NCI-H1436 treated with DMSO at 0.1 percent for 48 hours (cell line): ENCODE measurements around the gene JOSD1.

ENCODE experiments used
- DNase-seq: peaks from one replicate; lab custom pipeline; 2025; lab: John Stamatoyannopoulos, UW

The JOSD1 gene

DNA sequence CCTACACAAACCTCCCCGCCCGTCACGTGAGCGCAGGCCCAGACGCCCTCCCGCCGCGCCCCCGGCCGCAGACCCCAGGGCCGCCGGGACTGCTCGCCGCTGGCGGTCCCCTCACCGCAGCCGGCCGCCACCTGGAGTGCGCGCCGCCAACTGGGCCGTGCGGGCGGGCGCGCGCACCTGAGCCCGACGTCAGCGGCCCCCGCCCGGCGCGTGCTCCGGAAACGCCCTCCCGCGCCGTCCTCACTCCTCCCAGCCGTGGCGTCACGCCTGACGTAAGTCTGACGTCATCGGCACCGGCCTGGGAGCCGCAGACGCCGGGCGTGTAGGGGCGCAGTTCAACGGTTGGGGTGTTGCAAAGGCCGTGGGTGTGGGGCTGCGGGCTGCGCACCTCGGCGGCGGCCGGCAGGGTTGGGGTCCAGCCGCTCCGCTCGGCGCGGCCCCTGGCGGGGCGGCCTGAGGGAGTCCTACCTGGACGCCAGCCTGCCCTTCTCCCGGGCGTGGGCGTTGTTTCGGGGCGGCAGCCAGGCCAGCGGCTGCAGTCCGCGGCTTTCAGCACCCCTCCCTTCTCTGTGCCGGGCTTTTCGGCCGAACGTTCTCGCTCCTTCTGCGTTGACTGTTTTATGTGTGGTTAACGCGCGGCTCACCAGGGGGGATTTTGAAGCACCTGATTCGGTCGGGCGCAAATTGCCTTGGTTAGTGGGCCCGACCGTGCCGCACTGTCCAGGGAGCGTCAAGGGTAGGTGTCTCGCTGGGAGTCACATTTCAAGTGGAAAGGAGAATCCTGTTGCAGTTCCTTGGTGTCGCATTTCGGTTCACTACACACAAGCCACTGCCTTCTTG, at the start of gene JOSD1:
Gene JOSD1, minus strand, starts transcription at position 155 of the 840 bp plus-strand sequence. CDS start 956 bp downstream, outside the sequence.
- peak; percentile 39 for DNase-seq

DNA sequence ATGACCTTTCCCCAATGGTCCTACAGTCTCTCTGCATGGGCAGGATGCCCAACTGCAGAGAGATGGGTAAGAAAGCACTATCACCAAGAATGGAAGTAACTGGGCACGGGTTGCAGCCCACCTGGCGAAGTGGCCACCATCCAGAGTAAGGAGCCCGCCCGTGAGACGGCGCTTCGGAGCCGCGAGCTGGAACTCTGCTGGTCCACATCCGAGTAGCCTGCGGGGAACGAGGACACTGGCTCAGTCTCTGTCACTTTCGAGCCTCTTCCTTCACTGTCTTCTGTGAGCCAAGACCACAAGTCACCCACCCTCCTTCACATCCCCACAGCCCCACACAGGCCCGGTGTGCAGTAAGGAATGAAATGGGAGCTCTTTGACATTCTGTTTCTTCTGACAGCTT, 49.4 kb upstream of the JOSD1 start:
- DNase-seq = no peak

DNA sequence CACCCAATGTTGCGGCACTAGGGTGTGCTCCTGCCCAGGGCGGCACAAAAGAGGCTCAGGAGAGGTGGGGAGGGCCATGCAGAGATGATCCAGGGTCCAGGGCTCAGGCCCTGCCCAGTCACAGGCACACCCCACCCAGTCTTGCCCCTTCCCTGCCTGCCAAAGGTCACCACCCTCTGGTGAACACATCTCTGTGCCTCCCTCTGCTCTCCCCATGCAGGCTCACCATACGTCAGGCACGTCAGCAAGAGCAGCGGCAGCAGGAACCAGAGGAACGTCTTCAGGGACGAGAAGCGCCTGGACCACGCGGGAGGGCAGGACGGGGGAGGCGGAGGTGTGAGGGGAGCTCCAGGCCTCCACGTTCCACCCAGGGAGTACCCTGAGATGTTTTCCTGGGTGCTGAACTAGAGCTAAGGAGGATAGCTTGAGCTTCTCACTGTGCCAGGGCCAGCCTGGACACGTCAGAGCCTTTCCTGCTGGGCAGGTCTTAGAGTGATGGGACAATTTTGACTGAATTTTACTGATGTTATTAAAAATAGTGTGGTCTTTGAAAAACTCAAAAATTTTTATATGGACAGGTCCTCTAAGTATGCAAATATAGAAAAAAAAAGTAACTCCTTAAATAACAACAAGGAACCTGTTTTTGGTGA, 47.9 kb upstream of the JOSD1 start:
- no peak for DNase-seq

DNA sequence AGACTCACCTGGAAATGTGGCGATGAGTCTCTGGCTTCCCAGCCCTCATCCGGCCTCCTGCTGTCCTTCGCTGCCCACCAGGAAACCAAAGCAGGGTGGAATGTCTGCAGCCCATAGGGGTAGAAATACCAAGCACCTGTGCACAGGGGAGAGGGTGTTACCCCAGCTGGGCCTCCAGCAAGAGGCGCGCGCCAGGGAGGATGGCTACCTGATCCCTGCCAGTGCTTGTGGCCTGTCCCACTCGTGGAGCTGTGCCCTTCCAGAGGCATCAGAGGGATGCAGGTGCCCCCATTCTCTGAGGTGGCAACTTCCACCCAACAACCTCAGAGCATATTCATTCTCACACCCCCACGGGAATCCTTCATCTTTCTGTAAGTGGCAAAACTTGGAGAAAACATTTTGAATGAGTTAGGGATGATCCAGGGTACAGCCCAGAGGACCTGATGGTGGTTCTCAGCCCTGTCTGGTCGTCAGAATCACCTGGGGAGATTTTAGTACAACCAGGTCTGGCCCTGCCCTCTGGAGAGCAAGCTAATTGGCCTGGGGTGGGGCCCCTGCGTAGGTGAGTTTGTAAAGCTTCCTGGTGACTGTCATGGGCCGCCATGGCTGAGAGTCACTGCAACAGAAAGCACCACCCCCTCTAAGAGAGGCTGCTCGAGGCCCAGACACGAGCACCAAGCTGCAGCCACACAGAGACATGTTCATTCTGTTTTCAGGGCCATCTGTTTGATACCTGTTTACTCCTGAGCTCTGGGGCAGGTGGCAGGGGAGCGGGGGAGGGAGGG, 45.1 kb upstream of the JOSD1 start:
- no peak for DNase-seq

DNA sequence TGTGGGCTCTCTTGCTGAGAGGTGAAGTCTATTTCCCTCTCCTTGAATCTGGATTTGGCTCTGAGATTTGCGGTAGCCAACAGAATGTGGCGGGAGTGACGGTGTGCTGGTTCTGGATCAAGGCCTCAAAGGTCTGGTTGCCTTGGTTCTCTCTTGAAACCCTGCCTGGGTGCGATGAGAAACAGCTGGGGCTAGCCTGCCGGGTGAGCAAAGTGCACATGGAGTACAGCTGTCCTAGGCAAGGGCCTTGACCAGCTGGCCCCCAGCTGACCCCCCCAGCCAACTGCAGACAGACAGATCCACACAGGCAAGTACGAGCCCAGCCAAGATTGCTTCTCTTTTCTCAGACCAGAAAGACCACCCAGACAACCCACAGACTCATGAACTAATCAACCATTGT, 44.2 kb upstream of the JOSD1 start:
- DNase-seq = no peak

DNA sequence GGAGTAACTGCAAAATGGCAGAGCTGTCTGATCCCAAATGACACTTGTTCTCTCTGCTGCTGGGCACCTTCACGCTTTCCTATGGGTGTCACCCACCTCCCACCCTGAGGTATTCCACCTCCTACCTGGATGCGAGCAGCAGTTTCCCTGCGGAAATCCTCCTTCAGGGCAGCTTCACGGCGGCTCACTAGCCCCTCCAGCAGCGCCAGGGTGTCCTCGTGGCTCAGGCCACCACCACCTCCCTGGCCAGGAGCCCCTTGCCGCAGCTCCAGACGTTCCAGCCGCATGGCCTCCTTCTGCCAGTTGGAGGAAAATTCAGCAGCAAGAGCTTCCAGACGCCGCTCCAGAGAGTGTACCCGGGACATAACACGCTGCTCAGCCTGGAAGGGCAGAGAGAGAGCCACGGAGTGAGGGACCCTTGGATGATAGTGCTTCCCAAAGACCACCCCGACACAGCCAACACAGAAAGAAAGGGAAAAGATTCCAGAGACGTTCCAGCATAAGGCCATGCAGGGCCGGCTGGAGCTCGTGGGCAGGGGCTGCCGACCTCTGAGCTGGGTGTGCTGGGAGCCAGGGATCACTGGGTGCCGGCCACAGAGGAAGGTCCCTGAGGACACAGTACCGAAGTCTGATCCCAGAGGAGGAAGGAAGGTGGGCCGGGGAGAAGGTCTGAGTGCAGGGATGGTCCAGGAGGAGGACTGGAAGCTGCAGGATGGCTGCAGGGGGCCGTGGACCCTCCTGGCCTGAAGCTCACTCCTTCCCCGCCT, 41.6 kb upstream of the JOSD1 start:
- no peak for DNase-seq

DNA sequence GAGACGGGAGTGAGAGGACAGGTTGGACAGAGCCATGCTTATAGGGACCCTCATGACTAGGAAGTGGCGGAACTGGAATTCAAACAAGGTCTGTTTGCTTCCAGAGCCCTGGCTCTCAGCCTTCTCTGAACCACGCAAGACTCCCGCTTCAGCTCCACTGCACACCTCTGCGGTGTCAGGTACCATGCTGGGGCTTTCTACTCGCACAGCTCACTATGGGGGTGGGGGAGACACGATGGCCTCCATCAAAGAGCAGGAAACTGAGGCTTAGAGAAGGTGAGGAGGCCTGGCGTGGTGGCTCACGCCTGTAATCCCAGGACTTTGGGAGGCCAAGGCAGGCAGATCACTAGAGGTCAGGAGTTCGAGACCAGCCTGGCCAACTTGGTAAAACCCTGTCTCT, 40.8 kb upstream of the JOSD1 start:
- no peak for DNase-seq

DNA sequence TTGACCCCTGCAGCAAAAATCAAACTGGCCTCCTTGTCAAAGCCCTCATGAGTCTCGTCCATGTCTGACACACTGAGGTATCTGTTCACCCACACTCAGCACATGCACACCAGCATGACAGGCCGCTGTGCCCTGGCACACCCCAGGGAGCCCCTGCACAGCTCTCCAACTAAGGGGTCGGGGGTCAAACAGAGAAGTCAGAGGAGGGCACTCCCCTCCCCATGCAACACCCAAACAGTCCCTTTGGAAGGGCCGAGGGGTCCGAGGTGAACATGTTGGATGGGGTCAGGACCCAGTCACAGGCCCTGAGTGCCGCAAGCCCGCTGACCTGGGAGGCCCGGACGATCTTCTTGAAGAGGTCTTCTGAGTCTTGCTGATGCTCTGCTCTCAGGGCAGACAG, 40.4 kb upstream of the JOSD1 start:
- no peak for DNase-seq

DNA sequence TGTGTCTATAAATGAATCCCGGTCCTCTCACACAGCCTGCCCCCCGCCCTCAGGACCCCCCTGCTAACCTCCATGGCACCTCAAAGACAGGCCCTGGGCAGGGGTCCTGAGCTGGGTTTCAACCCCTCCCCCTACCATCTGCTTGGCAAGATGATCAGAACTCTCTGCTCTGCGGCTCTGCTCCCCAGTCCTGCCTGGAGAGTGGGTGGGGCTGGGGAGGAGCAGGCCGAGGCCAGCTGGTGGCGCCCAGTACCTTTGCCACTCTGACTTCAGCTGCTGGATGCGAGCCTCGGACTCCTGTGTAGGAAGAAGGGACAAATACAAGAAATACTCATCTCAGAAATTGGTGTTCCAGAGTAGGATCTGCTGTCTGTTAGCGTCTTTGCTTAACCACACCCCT, 40.0 kb upstream of the JOSD1 start:
- DNase-seq = no peak

DNA sequence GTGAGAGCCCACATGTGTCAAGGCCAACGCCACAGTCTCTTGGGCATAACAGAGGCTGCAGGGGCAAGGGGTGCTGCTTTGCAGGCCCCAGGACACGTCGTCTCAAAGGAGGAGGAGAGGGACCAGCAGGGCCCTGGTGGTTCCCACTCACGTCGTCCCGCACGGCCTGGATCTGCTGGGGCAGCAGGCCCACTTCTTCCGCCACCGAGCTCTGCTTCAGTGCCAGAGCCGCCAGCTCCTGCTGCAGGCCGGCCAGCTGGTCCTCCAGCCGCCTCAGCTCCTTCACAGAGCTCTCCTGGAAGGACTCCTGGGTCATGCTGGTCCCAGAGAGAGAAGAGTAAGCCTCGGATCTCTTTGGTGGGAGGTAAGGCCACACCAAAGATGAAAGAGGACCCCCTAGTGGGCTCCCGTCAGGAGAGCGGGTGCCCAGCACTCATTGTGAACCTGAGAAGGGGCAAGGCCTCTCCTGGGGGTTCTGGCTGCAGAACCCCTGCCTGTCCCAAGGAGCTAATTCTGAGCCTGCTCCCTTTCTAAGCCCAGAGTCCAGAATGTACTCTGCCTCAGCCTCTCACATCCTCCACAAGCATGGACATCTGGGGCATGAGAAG, 39.5 kb upstream of the JOSD1 start:
- DNase-seq = no peak

DNA sequence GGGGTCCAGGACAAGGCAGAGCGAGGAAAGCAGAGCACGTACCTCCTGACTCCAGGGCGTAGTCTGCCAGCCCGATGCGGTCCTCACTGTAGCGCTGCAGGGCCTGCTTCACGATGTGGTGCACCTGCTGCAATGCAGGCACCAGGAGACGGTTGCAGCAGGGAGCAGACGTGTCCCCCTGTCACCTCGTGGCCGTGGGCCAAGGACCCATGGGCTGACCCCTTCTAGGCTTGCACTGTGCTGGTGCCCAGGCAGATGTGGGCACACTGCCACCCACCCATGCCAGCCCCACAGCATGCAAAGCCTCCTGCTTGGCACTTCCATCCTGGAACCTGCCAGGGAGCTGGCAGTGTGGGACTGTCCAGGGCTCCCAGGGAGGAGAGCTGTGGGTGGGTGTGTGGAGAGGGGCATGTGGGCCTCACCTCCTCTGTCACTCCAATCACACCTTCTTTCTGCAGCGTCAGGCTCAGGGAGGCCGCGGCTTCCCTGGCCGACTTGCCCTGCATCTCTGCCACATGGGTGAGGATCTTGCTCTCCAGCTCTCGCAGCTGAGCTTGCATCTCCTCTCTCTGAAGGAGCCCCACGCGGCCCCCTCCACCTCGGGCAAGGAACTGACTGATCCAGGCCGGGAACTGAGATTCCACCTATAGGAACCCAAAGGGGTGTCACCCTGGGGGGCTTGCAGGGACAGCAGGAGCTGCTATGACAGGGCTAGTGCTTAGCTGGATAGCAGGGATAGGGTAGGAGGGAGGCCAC, 38.7 kb upstream of the JOSD1 start:
- DNase-seq = no peak

DNA sequence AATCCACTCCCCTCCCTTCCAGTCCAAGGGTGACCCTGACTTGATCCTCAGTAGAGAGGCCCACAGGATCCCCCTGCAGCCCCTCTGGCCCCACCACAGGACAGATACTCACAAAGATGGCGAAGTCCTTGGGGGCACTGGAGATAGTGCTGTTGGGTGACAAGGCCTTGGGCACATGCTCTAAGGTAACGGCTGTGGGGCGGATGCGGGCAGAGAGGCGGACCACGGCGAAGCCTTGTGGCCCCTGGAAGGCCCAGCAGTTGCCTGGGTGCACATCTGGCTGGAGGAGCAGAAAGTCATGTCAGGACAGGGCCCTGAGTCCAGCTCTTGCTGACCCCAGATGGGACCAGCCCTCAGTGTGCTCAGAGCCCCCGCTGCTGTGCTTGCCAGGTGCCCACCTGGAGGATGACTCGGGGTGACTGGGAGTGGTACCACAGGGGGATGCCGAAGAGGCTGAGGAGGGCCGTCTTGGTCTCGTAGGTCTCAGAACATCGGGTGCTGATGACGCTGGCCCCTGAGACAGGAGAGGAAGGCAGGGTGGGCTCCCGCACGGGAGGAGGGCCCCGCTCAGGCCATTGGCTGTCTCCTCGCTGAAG, 37.8 kb upstream of the JOSD1 start:
- DNase-seq = no peak

DNA sequence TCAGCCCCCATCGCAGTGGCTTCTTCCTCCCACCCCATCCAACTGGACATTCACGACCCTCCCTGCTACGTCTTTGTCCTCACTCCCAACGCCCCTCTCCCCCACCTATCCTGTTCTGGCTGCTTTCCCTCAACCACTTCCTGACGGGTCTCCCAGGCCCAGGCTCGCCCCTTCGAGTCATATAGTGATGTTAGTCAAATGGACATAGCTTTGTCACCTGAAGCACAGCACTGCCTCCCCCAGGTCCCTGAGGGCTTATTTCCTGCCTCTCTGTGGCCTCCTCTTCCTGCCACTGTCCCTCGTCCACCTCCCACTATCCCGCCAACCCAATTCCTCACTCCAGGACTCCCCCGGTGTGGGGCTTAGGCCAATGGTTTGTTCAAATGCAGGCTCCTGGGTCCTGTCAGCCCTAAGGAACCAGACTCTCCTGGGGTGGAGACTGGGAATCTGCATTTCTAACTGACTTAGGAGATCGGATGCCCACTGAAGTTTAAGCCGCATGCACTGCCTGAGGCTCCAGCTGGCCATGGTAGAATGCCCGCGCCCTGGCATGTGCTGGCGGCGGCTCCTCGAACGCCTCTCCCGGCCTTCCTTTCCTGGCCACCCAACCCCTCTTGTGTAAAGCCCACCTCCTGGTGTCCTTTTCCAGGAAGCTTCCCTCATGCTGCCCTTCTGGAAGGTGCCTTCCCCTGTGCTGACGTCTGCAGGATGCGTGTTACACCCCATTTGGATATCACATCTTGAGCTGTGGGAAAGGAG, 36.7 kb upstream of the JOSD1 start:
- no peak for DNase-seq

DNA sequence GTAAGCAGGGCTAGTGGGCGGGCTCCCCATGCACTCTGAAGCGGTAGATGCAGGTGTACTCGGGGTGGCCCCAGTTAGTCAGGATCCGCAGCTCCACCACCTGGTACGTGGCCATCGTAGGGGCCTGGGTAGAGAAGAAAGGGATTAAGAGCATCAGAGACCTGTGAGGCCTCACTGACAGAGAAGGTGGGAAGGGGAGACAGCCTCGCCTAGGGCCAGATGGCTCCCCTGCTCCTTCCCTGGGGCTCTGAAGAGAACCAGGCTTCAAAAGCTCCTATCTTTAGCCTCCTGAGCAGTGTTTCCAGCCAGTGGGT, 35.5 kb upstream of the JOSD1 start:
- DNase-seq = no peak

DNA sequence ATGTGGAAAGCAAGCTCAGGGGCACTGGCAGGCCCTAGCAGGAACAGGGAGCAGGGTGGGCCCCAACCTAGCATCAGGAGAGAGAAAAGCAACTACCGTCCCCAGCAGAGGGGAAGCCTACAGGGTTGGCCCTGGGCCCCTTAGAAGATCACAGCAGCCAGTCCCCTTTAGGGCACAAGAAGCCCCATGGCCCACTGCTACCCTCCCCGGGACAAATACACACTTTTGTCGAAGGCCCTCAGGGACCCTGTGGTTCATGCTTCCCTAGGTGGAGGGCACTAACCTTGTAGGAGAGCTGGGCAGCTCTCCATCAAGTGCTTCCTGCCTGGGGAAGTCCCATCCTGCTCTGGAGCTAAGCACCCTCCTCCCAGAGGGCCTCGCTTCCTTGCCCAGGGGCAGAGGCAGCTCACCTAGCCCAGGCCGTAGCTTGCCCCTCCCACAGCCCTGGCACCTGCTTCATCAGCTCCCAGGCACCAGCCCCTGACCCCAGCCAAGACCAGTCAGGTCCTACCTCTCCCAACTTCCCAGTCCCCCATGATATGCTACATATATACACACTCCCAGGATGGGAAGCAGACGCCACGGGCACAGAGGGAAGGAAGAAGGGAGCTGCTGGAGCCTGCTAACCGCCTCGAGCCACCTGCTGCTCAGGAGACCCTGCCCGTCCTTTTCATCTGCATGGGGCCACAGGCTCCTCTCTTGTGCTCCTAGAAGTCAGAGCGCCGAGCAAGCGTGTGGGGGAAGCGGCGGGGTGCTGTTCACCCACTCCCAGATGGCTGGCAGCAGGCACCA, 34.9 kb upstream of the JOSD1 start:
- no peak for DNase-seq

DNA sequence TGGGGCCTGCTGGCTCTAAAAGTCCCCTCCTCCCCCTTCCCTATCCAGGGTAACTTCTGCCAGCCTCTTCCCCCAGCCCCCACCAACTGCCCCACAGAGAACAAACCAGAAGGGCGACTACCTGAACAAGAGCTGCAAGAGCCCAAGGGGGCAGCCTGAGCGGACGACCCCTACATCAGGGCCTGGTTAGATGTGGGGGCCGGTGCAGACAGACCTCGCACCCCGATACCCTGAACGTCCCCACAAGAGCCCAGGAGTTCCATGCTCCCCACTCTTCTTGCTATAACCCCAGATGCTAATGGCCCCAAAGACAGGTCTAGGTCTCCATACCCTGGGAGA, 34.4 kb upstream of the JOSD1 start:
- no peak for DNase-seq

DNA sequence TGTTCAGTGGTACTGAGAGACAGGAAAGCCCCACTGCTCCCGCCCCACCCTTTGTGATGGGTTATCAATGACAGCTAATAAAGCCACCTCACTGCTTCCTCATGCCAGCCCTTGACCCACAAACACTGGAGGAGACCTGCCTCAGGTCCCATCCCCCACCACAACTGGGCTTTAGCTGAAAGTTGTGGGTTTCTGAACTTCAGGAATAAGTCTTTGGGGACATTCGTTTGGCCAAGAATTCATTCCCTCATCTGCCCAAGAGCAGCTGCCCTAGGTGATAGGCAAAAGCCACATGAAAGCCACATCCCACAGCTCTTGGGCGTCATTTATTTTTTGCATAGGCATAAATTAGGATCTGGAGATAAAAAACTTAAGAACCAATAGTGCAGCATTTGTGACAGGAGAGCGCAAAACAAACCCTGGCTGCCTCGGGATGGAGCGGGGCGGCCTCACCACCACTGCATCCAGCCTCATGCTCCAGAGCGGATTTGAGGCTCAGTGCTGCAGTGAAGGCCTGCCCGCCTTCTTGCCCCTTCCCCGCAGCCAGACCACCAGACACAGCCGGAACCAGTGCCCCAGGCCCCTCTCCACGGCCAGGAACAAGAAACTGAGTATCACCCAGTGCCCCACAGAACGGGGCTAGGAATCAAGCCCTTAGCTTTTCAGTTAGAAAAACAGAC, 33.8 kb upstream of the JOSD1 start:
- no peak for DNase-seq

DNA sequence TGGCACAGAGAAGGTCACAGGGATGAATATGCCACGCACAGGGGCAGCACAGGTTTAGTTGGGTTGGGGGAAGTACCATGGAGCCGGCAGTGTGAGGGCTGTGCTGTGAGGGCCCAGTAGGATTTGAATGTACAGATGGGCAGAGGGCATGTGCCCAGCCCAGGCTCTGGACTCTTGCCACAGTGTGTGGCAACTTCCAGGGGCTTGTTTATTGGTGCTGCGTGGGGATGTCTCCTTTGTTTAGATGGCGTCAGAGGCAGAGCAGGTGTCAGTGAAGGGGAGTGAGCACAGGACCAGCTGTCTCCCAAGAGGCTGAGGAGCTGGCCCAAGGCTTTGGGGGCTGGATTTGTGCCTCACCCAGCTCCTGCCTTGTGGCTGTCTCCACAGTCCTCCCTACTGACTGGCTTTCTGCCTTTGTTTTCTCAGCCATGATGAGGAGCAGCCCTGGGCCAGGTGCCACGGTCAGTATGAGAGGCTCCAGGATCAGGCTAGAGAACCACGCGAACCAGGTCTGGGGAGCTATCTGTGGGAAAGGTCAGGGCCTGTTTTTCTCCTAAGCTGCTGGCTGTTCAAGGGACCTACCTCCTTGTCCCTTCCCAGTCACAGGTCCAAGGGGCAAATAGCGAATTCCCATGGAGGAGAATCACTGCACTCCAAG, 33.1 kb upstream of the JOSD1 start:
- no peak for DNase-seq
